ENCODE results near the gene GALNT15.

- TF ChIP-seq POLR2A (IDR thresholded peaks at IDR 0.05; ENCODE audit: low read depth, low read length) (no peak), SPI1 (IDR thresholded peaks at IDR 0.05; ENCODE audit: low read depth, low read length) (no peak), TAF1 (IDR thresholded peaks at IDR 0.05; ENCODE audit: low read depth, low read length) (no peak), POLR2AphosphoS5 (IDR thresholded peaks at IDR 0.05; ENCODE audit: low read depth, low read length) (no peak), POU2F2 (IDR thresholded peaks at IDR 0.05; ENCODE audit: low read depth, low read length) (no peak), PAX5 (IDR thresholded peaks at IDR 0.05; ENCODE audit: insufficient read depth, low read length, severe bottlenecking) (no peak)
Observed at GRCh38 chr3:16140116-16140893, 34.2 kb upstream of the GALNT15 start.
